ENCODE measurements around the gene BMP8B. TPM values are rescaled to one million over a fixed set of nuclear protein-coding genes. Genes with fewer than 3 reads are reported as not detected.
A peak's percentile ranks its signal among the peaks of the same experiment; 100 is the strongest.

BMP8B gene
- total and polyA plus RNA-seq, 2 of the 8 experiments (the other 6 are each of a cell fraction or from before 2014, with no cell fraction given), result 0.37 to 0.50 TPM

DNA sequence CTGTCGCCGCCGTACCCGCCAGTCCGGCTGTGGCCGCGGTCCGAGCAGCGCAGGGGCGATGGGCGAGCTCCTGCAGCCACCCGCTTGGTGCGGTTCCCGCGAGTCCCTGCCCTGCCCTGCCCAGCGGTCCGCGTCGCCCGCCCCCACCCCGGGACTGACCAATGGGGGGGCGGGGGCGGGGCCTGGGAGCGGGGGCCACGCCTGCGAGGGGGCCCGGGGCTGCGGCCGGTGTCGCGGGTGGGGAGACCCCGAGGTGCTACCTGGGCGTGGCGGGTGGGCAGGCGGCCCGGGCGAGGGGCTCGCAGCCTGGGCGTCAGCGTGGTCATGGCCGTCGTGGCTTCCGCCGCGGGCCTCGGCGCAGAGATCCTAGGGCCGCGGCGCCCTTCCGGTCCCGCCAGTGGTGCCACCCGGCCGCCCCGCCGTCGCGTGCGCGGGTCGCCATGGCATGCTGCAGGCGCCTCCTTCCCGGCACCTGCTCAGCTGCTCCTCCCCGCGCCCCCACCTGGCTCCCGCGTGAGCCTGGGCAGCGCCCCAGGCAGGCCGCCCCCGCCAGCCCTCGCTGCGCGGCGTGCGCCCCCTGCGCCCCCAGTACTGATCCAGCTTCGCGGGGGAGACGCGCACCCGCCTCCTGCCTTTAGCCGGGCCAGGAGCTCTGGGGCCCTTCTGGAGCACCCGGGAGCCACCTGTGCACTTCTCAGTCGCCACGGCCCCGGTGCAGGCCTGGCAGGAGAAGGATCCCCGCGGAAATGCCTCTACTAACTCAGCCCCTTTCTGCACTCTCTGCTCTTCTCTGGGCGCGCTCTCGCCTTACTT, at the start of gene BMP8B (continued):
- TF ChIP-seq, protein P1, sequence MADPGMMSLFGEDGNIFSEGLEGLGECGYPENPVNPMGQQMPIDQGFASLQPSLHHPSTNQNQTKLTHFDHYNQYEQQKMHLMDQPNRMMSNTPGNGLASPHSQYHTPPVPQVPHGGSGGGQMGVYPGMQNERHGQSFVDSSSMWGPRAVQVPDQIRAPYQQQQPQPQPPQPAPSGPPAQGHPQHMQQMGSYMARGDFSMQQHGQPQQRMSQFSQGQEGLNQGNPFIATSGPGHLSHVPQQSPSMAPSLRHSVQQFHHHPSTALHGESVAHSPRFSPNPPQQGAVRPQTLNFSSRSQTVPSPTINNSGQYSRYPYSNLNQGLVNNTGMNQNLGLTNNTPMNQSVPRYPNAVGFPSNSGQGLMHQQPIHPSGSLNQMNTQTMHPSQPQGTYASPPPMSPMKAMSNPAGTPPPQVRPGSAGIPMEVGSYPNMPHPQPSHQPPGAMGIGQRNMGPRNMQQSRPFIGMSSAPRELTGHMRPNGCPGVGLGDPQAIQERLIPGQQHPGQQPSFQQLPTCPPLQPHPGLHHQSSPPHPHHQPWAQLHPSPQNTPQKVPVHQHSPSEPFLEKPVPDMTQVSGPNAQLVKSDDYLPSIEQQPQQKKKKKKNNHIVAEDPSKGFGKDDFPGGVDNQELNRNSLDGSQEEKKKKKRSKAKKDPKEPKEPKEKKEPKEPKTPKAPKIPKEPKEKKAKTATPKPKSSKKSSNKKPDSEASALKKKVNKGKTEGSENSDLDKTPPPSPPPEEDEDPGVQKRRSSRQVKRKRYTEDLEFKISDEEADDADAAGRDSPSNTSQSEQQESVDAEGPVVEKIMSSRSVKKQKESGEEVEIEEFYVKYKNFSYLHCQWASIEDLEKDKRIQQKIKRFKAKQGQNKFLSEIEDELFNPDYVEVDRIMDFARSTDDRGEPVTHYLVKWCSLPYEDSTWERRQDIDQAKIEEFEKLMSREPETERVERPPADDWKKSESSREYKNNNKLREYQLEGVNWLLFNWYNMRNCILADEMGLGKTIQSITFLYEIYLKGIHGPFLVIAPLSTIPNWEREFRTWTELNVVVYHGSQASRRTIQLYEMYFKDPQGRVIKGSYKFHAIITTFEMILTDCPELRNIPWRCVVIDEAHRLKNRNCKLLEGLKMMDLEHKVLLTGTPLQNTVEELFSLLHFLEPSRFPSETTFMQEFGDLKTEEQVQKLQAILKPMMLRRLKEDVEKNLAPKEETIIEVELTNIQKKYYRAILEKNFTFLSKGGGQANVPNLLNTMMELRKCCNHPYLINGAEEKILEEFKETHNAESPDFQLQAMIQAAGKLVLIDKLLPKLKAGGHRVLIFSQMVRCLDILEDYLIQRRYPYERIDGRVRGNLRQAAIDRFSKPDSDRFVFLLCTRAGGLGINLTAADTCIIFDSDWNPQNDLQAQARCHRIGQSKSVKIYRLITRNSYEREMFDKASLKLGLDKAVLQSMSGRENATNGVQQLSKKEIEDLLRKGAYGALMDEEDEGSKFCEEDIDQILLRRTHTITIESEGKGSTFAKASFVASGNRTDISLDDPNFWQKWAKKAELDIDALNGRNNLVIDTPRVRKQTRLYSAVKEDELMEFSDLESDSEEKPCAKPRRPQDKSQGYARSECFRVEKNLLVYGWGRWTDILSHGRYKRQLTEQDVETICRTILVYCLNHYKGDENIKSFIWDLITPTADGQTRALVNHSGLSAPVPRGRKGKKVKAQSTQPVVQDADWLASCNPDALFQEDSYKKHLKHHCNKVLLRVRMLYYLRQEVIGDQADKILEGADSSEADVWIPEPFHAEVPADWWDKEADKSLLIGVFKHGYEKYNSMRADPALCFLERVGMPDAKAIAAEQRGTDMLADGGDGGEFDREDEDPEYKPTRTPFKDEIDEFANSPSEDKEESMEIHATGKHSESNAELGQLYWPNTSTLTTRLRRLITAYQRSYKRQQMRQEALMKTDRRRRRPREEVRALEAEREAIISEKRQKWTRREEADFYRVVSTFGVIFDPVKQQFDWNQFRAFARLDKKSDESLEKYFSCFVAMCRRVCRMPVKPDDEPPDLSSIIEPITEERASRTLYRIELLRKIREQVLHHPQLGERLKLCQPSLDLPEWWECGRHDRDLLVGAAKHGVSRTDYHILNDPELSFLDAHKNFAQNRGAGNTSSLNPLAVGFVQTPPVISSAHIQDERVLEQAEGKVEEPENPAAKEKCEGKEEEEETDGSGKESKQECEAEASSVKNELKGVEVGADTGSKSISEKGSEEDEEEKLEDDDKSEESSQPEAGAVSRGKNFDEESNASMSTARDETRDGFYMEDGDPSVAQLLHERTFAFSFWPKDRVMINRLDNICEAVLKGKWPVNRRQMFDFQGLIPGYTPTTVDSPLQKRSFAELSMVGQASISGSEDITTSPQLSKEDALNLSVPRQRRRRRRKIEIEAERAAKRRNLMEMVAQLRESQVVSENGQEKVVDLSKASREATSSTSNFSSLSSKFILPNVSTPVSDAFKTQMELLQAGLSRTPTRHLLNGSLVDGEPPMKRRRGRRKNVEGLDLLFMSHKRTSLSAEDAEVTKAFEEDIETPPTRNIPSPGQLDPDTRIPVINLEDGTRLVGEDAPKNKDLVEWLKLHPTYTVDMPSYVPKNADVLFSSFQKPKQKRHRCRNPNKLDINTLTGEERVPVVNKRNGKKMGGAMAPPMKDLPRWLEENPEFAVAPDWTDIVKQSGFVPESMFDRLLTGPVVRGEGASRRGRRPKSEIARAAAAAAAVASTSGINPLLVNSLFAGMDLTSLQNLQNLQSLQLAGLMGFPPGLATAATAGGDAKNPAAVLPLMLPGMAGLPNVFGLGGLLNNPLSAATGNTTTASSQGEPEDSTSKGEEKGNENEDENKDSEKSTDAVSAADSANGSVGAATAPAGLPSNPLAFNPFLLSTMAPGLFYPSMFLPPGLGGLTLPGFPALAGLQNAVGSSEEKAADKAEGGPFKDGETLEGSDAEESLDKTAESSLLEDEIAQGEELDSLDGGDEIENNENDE (IDR thresholded peaks at IDR 0.05; ENCODE audit: insufficient replicate concordance, low read length), result no peak
- no peak for TF ChIP-seq BCL11A (IDR thresholded peaks at IDR 0.05; ENCODE audit: low read depth in 2 of 2, low read length in 2 of 2)
- no peak for TF ChIP-seq RXRA (IDR thresholded peaks at IDR 0.05; ENCODE audit: insufficient read depth, low read depth, low read length)
- TF ChIP-seq SUZ12 (IDR thresholded peaks at IDR 0.05; ENCODE audit: low read length), result peak; percentile 65; the same call in 1 of the 2 replicates
- TF ChIP-seq RAD21 (IDR thresholded peaks at IDR 0.05 in 1 of 2, conservative IDR thresholded peaks at IDR 0.05 in 1 of 2; ENCODE audit: low read depth in 2 of 2, low read length in 2 of 2), result no peak
- no peak for TF ChIP-seq NRF1 (IDR thresholded peaks at IDR 0.05; ENCODE audit: low read depth, low read length)
- TF ChIP-seq KDM1A (IDR thresholded peaks at IDR 0.05; ENCODE audit: borderline replicate concordance, low read length), result no peak
- TF ChIP-seq KDM5A (IDR thresholded peaks at IDR 0.05; ENCODE audit: low read length), result no peak
- no peak for TF ChIP-seq ATF3 (IDR thresholded peaks at IDR 0.05; ENCODE audit: insufficient read depth, low read depth, low read length)
